ENCODE measurements around the gene CHMP4A. TPM values are rescaled to one million over a fixed set of nuclear protein-coding genes. Genes with fewer than 3 reads are reported as not detected.

The CHMP4A gene
- total and polyA plus RNA-seq, 2 of the 13 experiments (the other 11 are each of a cell fraction or from before 2014, with no cell fraction given), result 83.6 to 113 TPM

GRCh38 chr14:24255931-24256711 is 42.8 kb upstream of the CHMP4A start (continued):
- peak; percentile 87; the same call in 1 of the 2 replicates for TF ChIP-seq ZNF280B (CRISPR knock-in tag; IDR thresholded peaks at IDR 0.05; ENCODE audit: borderline replicate concordance)
- peak; percentile 81 for TF ChIP-seq RARA (CRISPR knock-in tag; IDR thresholded peaks at IDR 0.05)
- no peak for TF ChIP-seq ZMAT5 (CRISPR knock-in tag; IDR thresholded peaks at IDR 0.05; ENCODE audit: borderline replicate concordance, low read depth)
- no peak for TF ChIP-seq PHF20 (CRISPR knock-in tag; IDR thresholded peaks at IDR 0.05)
- no peak for TF ChIP-seq PHF5A (CRISPR knock-in tag; IDR thresholded peaks at IDR 0.05; ENCODE audit: low read depth, unreplicated experiment)
- no peak for TF ChIP-seq ZNF343 (CRISPR knock-in tag; IDR thresholded peaks at IDR 0.05)
- TF ChIP-seq ZNF564 (CRISPR knock-in tag; IDR thresholded peaks at IDR 0.05), result peak; percentile 72; the same call in 1 of the 2 replicates
- no peak for TF ChIP-seq ZNF784 (CRISPR knock-in tag; IDR thresholded peaks at IDR 0.05; ENCODE audit: borderline replicate concordance)
- no peak for TF ChIP-seq ZSCAN9 (CRISPR knock-in tag; IDR thresholded peaks at IDR 0.05; ENCODE audit: borderline replicate concordance)
- peak; percentile 72; the same call in 1 of the 2 replicates for TF ChIP-seq ZSCAN31 (CRISPR knock-in tag; IDR thresholded peaks at IDR 0.05; ENCODE audit: low read depth)
- no peak for TF ChIP-seq DNMT3B (CRISPR knock-in tag; conservative IDR thresholded peaks at IDR 0.05)
- no peak for TF ChIP-seq ASH2L (IDR thresholded peaks at IDR 0.05; ENCODE audit: insufficient read length, low read depth, low read length)
- peak; percentile 55; the same call in 1 of the 2 replicates for TF ChIP-seq ZNF772 (CRISPR knock-in tag; IDR thresholded peaks at IDR 0.05)
- TF ChIP-seq ZNF430 (CRISPR knock-in tag; IDR thresholded peaks at IDR 0.05), result peak; percentile 79
- no peak for TF ChIP-seq SOX6 (IDR thresholded peaks at IDR 0.05)
- peak; percentile 90 for TF ChIP-seq SOX6 (CRISPR knock-in tag; IDR thresholded peaks at IDR 0.05)
- no peak for TF ChIP-seq NFAT5 (CRISPR knock-in tag; IDR thresholded peaks at IDR 0.05)
- no peak for TF ChIP-seq MYC (CRISPR knock-in tag; IDR thresholded peaks at IDR 0.05; ENCODE audit: borderline replicate concordance)
- TF ChIP-seq ZNF839 (CRISPR knock-in tag; IDR thresholded peaks at IDR 0.05; ENCODE audit: borderline replicate concordance), result peak; percentile 23; the same call in 1 of the 2 replicates
- 0 out of 2 replicates have a peak, but pooled peaks have one; percentile 54 for TF ChIP-seq NFIB (CRISPR knock-in tag; IDR thresholded peaks at IDR 0.05; ENCODE audit: borderline replicate concordance)
- peak; percentile 95 for TF ChIP-seq ZBTB42 (CRISPR knock-in tag; IDR thresholded peaks at IDR 0.05)
- peak; percentile 35; the same call in 1 of the 2 replicates for TF ChIP-seq ZNF501 (CRISPR knock-in tag; IDR thresholded peaks at IDR 0.05)

Measured in HepG2 (cell line).